ENCODE data around the gene MACROD2.
"Not testable (repeated sequence)": the region's sequence is repeated elsewhere in the genome, so short reads cannot be mapped to it uniquely, and the experiment has no call there.

MACROD2 gene

GRCh38 chr20:14451458-14451857, 456.1 kb downstream of the MACROD2 start:
- ATAC-seq (ENCODE audit: low read depth) (no peak), DNase-seq (ENCODE audit: low spot score in 2 of 2) (no peak)
- no peaks in the 10 kb centered on the region for H3K9me3 Mint-ChIP-seq
- no peak overlapping the region for H3K4me3 Mint-ChIP-seq
- H3K27me3 Mint-ChIP-seq: peaks cover 1% of the 10 kb centered on the region
- H3K4me1 Mint-ChIP-seq: no peaks in the 10 kb centered on the region
- no peak overlapping the region for H3K27ac Mint-ChIP-seq
- no peaks in the 10 kb centered on the region for H3K36me3 Mint-ChIP-seq

GRCh38 chr20:14453259-14453658, 457.9 kb downstream of the MACROD2 start:
- no peaks in the 10 kb centered on the region for H3K9me3 Mint-ChIP-seq

DNA sequence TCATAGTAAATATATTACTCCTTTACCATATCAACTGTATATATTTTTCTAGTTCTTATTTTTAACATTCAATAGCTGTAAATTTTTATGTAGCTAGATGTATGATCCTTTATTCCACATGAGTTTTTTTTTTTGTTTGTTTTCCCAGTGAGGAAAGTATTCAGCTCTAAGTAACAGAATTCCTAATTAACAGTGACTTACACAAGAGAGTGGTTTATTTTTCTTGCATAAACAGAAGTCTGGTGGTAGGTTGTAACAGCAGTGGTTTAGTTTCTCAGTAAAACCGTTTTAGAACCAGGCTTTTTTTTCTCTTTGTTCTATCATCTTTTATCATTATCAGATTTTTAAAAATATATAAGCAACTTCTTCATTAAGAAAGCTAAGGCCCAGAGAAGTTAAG, 459.0 kb downstream of the MACROD2 start:
- ATAC-seq (ENCODE audit: low read depth) (no peak), DNase-seq (ENCODE audit: low spot score in 2 of 2) (no peak)
- H3K36me3 Mint-ChIP-seq: no peaks in the 10 kb centered on the region
- H3K4me3 Mint-ChIP-seq: no peak overlapping the region
- H3K27ac Mint-ChIP-seq: no peak overlapping the region
- H3K9me3 Mint-ChIP-seq: no peaks in the 10 kb centered on the region
- no peaks in the 10 kb centered on the region for H3K4me1 Mint-ChIP-seq
- peaks cover 1% of the 10 kb centered on the region for H3K27me3 Mint-ChIP-seq

More at GRCh38 chr20:14453259-14453658, 457.9 kb downstream of the MACROD2 start:
- Mint-ChIP-seq H3K27me3 (peaks cover 1% of the 10 kb centered on the region), H3K27ac (no peak overlapping the region), H3K36me3 (no peaks in the 10 kb centered on the region), H3K4me1 (no peaks in the 10 kb centered on the region), H3K4me3 (no peak overlapping the region)
- no peak for DNase-seq (ENCODE audit: low spot score in 2 of 2)
- no peak for ATAC-seq (ENCODE audit: low read depth)

DNA sequence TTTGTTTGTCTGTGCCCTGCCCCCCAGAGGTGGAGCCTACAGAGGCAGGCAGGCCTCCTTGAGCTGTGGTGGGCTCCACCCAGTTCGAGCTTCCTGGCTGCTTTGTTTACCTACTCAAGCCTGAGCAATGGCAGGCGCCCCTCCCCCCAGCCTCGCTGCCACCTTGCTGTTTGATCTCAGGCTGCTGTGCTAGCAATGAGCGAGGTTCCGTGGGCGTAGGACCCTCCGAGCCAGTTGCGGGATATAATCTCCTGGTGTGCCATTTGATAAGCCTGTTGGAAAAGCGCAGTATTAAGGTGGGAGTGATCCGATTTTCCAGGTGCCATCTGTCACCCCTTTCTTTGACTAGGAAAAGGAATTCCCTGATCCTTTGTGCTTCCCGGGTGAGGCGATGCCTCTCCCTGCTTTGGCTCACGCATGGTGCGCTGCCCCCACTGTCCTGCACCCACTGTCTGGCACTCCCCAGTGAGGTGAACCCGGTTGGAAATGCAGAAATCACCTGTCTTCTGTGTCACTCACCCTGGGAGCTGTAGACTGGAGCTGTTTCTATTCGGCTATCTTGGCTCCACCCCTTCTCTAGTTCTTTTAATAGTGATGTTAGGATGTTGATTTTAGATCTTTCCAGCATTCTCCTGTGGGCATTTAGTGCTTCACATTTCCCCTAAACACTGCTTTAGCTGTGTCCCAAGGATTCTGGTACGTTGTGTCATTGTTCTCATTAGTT, 471.9 kb downstream of the MACROD2 start:
- not testable (repeated sequence) for H3K36me3 Mint-ChIP-seq; DNase-seq (ENCODE audit: low spot score in 2 of 2); H3K9me3 Mint-ChIP-seq; H3K4me1 Mint-ChIP-seq; H3K4me3 Mint-ChIP-seq; H3K27ac Mint-ChIP-seq; H3K27me3 Mint-ChIP-seq; ATAC-seq (ENCODE audit: low read depth)

DNA sequence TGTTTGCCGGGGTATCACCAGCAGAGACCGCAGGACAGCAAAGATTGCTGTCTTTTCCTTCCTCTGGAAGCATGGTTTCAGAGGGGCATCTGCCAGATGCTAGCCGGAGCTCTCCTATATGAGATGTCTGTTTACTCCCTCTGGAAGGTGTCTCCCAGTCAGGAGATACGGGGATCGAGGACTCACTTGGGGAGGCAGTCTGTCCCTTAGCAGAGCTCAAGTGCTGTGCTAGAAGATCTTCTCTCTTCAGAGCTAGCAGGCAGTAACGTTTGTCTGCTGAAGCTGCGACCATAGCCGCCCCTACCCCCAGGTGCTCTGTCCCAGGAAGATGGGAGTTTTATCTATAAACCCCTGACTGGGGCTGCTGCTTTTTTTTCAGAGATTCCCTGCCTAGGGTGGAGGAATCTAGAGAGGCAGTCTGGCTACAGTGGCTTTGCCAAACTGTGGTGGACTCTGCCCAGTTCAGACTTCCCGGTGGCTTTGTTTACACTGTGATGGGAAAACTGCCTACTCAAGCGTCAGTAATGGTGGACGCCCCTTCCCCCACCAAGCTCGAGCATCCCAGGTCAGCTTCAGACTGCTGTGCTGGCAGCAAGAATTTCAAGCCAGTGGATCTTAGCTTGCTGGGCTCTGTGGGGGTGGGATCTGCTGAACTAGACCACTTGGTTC, 475.0 kb downstream of the MACROD2 start:
- Mint-ChIP-seq H3K36me3 (no peaks in the 10 kb centered on the region), H3K4me1 (no peaks in the 10 kb centered on the region), H3K27ac (no peak overlapping the region), H3K4me3 (no peak overlapping the region), H3K27me3 (no peaks in the 10 kb centered on the region), H3K9me3 (peaks cover 7% of the 10 kb centered on the region)
- ATAC-seq (ENCODE audit: low read depth): no peak
- no peak for DNase-seq (ENCODE audit: low spot score in 2 of 2)

- Mint-ChIP-seq H3K4me1 (no peaks in the 10 kb centered on the region), H3K36me3 (no peaks in the 10 kb centered on the region), H3K27ac (no peak overlapping the region), H3K9me3 (peaks cover 5% of the 10 kb centered on the region), H3K4me3 (no peak overlapping the region), H3K27me3 (no peaks in the 10 kb centered on the region)
- ATAC-seq (ENCODE audit: low read depth) (no peak), DNase-seq (ENCODE audit: low spot score in 2 of 2) (no peak)
Measured at GRCh38 chr20:14470977-14471661, 475.8 kb downstream of the MACROD2 start.

DNA sequence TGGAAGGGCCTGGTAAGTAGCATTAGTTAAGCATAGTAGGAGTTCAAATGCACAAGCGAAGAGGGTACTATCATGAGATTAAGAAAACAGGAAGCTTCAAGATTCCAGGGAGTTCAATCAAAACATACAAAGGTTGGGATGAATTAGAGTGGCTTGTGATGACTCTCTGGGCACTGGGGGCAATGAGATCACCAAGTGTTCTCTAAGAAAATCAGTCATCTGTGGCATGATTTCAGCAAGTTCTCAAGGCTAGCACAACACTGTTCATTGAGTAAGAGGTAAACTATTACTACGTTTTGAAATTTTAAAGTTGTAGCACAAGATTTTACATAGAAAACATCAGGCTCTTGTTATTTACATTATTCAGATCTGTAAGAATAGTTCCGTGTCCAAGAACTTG, 481.8 kb downstream of the MACROD2 start:
- H3K27me3 Mint-ChIP-seq: no peaks in the 10 kb centered on the region
- ATAC-seq (ENCODE audit: low read depth): no peak
- DNase-seq (ENCODE audit: low spot score in 2 of 2): no peak
- H3K4me3 Mint-ChIP-seq: no peak overlapping the region
- no peak overlapping the region for H3K27ac Mint-ChIP-seq
- H3K36me3 Mint-ChIP-seq: no peaks in the 10 kb centered on the region
- no peaks in the 10 kb centered on the region for H3K4me1 Mint-ChIP-seq
- no peaks in the 10 kb centered on the region for H3K9me3 Mint-ChIP-seq

DNA sequence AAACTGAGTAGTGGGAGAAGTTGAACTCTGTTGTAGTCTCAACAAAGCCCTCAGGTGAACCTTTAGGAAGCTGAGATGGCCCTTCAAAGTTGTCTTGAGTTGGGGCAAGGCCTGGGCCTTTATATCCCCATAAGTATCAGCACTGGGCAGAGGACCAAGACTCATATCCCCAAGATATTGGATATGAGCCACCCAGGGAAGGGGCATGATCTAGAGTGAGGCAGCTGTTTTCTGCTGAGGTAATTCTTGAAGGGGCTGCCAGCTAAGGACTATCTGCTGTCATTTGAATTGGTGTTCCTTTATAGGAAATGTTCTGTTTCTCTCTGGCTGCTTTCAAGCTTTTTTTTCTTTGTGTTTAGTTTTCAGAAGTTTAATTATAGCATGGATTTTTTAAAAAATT, 482.8 kb downstream of the MACROD2 start:
- Mint-ChIP-seq H3K4me3 (no peak overlapping the region), H3K9me3 (no peaks in the 10 kb centered on the region), H3K27me3 (no peaks in the 10 kb centered on the region), H3K4me1 (no peaks in the 10 kb centered on the region), H3K36me3 (no peaks in the 10 kb centered on the region), H3K27ac (no peak overlapping the region)
- no peak for ATAC-seq (ENCODE audit: low read depth)
- DNase-seq (ENCODE audit: low spot score in 2 of 2): no peak

GRCh38 chr20:14481863-14482262, 486.5 kb downstream of the MACROD2 start:
- H3K27me3 Mint-ChIP-seq: no peaks in the 10 kb centered on the region
- no peaks in the 10 kb centered on the region for H3K36me3 Mint-ChIP-seq
- no peaks in the 10 kb centered on the region for H3K4me1 Mint-ChIP-seq
- H3K27ac Mint-ChIP-seq: no peak overlapping the region
- no peak for ATAC-seq (ENCODE audit: low read depth)
- H3K9me3 Mint-ChIP-seq: no peaks in the 10 kb centered on the region
- H3K4me3 Mint-ChIP-seq: no peak overlapping the region
- DNase-seq (ENCODE audit: low spot score in 2 of 2): no peak

DNA sequence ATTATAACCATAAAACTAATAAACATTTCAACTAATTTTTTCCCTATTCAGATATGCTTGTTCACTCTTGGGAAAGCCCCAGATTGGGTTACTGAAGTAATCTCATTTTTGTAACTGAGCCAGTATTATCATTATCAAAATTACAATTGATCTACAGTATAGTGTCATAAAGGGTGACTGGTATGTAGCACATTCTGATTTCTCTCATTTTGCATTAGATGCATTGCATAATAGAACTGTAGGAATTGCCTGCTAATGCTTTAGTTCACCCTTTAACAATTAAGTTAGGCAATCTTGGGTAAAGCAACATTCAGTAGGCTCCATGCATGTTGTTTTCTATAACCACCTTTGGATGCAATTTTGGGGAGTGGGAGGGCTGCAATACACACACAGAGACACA, 492.9 kb downstream of the MACROD2 start:
- H3K27ac Mint-ChIP-seq: no peak overlapping the region
- no peaks in the 10 kb centered on the region for H3K27me3 Mint-ChIP-seq
- no peaks in the 10 kb centered on the region for H3K36me3 Mint-ChIP-seq
- H3K4me3 Mint-ChIP-seq: no peak overlapping the region
- H3K9me3 Mint-ChIP-seq: no peaks in the 10 kb centered on the region
- H3K4me1 Mint-ChIP-seq: no peaks in the 10 kb centered on the region
- DNase-seq (ENCODE audit: low spot score in 2 of 2) (no peak), ATAC-seq (ENCODE audit: low read depth) (no peak)

GRCh38 chr20:14488756-14489479, 493.6 kb downstream of the MACROD2 start:
- Mint-ChIP-seq H3K9me3 (no peaks in the 10 kb centered on the region), H3K4me1 (no peaks in the 10 kb centered on the region), H3K27me3 (no peaks in the 10 kb centered on the region), H3K4me3 (no peak overlapping the region), H3K27ac (no peak overlapping the region), H3K36me3 (no peaks in the 10 kb centered on the region)
- ATAC-seq (ENCODE audit: low read depth): no peak
- no peak for DNase-seq (ENCODE audit: low spot score in 2 of 2)

GRCh38 chr20:14489544-14489943, 494.2 kb downstream of the MACROD2 start:
- Mint-ChIP-seq H3K4me1 (no peaks in the 10 kb centered on the region), H3K4me3 (no peak overlapping the region), H3K36me3 (no peaks in the 10 kb centered on the region), H3K27ac (no peak overlapping the region), H3K9me3 (no peaks in the 10 kb centered on the region), H3K27me3 (no peaks in the 10 kb centered on the region)
- DNase-seq (ENCODE audit: low spot score in 2 of 2) (no peak), ATAC-seq (ENCODE audit: low read depth) (no peak)

DNA sequence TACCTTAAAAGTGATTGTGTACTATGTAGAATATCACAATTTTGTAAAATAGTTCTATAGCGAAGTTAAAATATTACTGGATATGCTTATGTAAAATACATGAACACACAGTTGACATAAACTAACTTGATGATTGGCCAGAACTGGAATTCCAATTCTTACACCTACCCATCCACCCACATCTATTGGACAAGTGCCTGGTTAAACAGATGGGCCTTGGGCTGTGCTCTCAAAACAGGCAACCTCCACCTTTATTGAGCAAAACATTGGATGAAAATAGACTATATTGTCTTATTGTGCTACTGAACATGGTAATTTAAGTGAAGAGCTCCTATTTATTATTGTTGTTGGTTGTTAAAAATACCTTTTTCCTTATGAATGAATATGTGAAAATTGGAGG, 496.1 kb downstream of the MACROD2 start:
- H3K4me1 Mint-ChIP-seq: no peaks in the 10 kb centered on the region
- ATAC-seq (ENCODE audit: low read depth) (no peak), DNase-seq (ENCODE audit: low spot score in 2 of 2) (no peak)
- H3K27me3 Mint-ChIP-seq: no peaks in the 10 kb centered on the region
- H3K9me3 Mint-ChIP-seq: no peaks in the 10 kb centered on the region
- H3K36me3 Mint-ChIP-seq: no peaks in the 10 kb centered on the region
- H3K27ac Mint-ChIP-seq: no peak overlapping the region
- H3K4me3 Mint-ChIP-seq: no peak overlapping the region

DNA sequence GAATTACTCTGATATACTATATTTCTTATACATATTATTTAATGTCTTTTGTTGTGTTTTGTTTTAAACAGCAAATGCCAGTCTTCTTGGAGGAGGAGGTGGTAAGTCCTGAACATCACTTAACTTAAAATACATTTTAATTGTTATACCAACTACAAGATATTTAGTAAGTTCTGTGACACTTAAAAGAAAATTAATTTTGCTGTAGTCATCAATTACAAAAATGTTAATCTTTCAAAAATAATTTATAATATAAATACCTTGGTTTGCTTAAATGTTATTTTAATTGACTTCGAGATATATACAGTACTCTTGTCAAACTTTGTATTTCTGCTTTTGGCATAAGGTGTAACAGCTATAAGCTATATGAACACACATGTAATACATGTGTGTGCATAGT, 498.1 kb downstream of the MACROD2 start:
- no peaks in the 10 kb centered on the region for H3K36me3 Mint-ChIP-seq
- no peaks in the 10 kb centered on the region for H3K4me1 Mint-ChIP-seq
- DNase-seq (ENCODE audit: low spot score in 2 of 2) (no peak), ATAC-seq (ENCODE audit: low read depth) (no peak)
- no peak overlapping the region for H3K4me3 Mint-ChIP-seq
- H3K27ac Mint-ChIP-seq: no peak overlapping the region
- no peaks in the 10 kb centered on the region for H3K27me3 Mint-ChIP-seq
- H3K9me3 Mint-ChIP-seq: no peaks in the 10 kb centered on the region
